ENCODE data around the gene DPYD. TPM values are rescaled to one million over a fixed set of nuclear protein-coding genes. Genes with fewer than 3 reads are reported as not detected.

Gene DPYD
- total and polyA plus RNA-seq, 9 of the 15 experiments (the other 6 are each of a cell fraction or from before 2014, with no cell fraction given) = 0.03 to 0.25 (median 0.08) TPM; not detected in 2

- Histone ChIP-seq H2AFZ (ENCODE audit: low read depth, low read length) (no peak overlapping the region), H3K4me2 (ENCODE audit: insufficient read depth, low read length) (no peak overlapping the region), H3K9me3 (replicated peaks; ENCODE audit: control insufficient read depth, insufficient read depth, low read depth, low read length) (no peaks in the 10 kb centered on the region), H3K9ac (ENCODE audit: insufficient read depth in 1 of 2, low read depth in 2 of 2, low read length in 2 of 2) (no peak overlapping the region), H3K79me2 (ENCODE audit: control insufficient read depth, insufficient read depth, low read length) (no peaks in the 10 kb centered on the region), H3K4me3 (no peak overlapping the region), H3K27ac (ENCODE audit: extremely low read depth, low read depth, low read length) (no peak overlapping the region), H3K36me3 (ENCODE audit: control insufficient read depth, insufficient read depth, low read length) (no peaks in the 10 kb centered on the region), H3K4me1 (replicated peaks in 1 of 2; ENCODE audit: control insufficient read depth in 2 of 2, insufficient read depth in 2 of 2, low read length in 2 of 2) (no peaks in the 10 kb centered on the region), H3K27me3 (ENCODE audit: control insufficient read depth in 2 of 2, insufficient read depth in 2 of 2, low read length in 2 of 2) (no peaks in the 10 kb centered on the region), H4K20me1 (replicated peaks; ENCODE audit: control insufficient read depth, insufficient read depth, low read length) (no peaks in the 10 kb centered on the region), H3K9me1 (ENCODE audit: control insufficient read depth, insufficient read depth, low read length) (no peaks in the 10 kb centered on the region)
- FAIRE-seq = no peak
- no TSS peak for BruUV-seq (replicated peaks)
- 0% methylated on average over 2 of the region's 2 CpGs for WGBS (ENCODE audit: insufficient coverage, low coverage, missing lambda C conversion rate)
- POLR2A ChIA-PET = no interaction called here
- CTCF ChIA-PET (ENCODE audit: low intra/inter-chr PET ratio) = no interaction called here
- in situ Hi-C loops (cut with MboI) (no loop called here), intact Hi-C loops (cut with micrococcal nuclease) (no loop called here)
- no peak for DNase-seq (ENCODE audit: extremely low read depth in 1 of 4, low spot score in 3 of 4)
- TF ChIP-seq ZBTB34 (CRISPR knock-in tag; IDR thresholded peaks at IDR 0.05) (no peak), SRSF3 (IDR thresholded peaks at IDR 0.05; ENCODE audit: insufficient read depth, low read length) (no peak), KAT8 (IDR thresholded peaks at IDR 0.05; ENCODE audit: low read depth) (no peak)
- ATAC-seq = no peak
These were observed 115.7 kb downstream of the DPYD start for GRCh38 chr1:97805093-97805492.

GRCh38 chr1:97803026-97803425 lies 117.8 kb downstream of the DPYD start:
- POLR2A ChIA-PET = no interaction called here
- Histone ChIP-seq H3K4me2 (ENCODE audit: insufficient read depth, low read length) (no peak overlapping the region), H3K4me1 (replicated peaks in 1 of 2; ENCODE audit: control insufficient read depth in 2 of 2, insufficient read depth in 2 of 2, low read length in 2 of 2) (no peaks in the 10 kb centered on the region), H3K36me3 (ENCODE audit: control insufficient read depth, insufficient read depth, low read length) (no peaks in the 10 kb centered on the region), H4K20me1 (replicated peaks; ENCODE audit: control insufficient read depth, insufficient read depth, low read length) (no peaks in the 10 kb centered on the region), H3K27ac (ENCODE audit: extremely low read depth, low read depth, low read length) (no peak overlapping the region), H3K4me3 (no peak overlapping the region), H3K79me2 (ENCODE audit: control insufficient read depth, insufficient read depth, low read length) (no peaks in the 10 kb centered on the region), H3K9ac (ENCODE audit: insufficient read depth in 1 of 2, low read depth in 2 of 2, low read length in 2 of 2) (no peak overlapping the region), H2AFZ (ENCODE audit: low read depth, low read length) (no peak overlapping the region), H3K27me3 (ENCODE audit: control insufficient read depth in 2 of 2, insufficient read depth in 2 of 2, low read length in 2 of 2) (no peaks in the 10 kb centered on the region), H3K9me3 (replicated peaks; ENCODE audit: control insufficient read depth, insufficient read depth, low read depth, low read length) (no peaks in the 10 kb centered on the region), H3K9me1 (ENCODE audit: control insufficient read depth, insufficient read depth, low read length) (no peaks in the 10 kb centered on the region)
- DNase-seq (ENCODE audit: extremely low read depth in 1 of 4, low spot score in 3 of 4) (no peak), ATAC-seq (no peak), FAIRE-seq (no peak)
- intact Hi-C loops (cut with micrococcal nuclease) = no loop called here
- WGBS (ENCODE audit: insufficient coverage, low coverage, missing lambda C conversion rate) = 2% methylated on average over 3 of the region's 3 CpGs
- in situ Hi-C loops (cut with MboI) = no loop called here
- no TSS peak for BruUV-seq (replicated peaks)
- CTCF ChIA-PET (ENCODE audit: low intra/inter-chr PET ratio) = no interaction called here
- TF ChIP-seq ZNF133 (CRISPR knock-in tag; IDR thresholded peaks at IDR 0.05) (no peak), PML (IDR thresholded peaks at IDR 0.05; ENCODE audit: low read length) (no peak), POLR3G (IDR thresholded peaks at IDR 0.05; ENCODE audit: extremely low read depth, insufficient read length, insufficient replicate concordance) (no peak), SRSF1 (IDR thresholded peaks at IDR 0.05; ENCODE audit: low read depth, low read length) (no peak), BRF2 (IDR thresholded peaks at IDR 0.05; ENCODE audit: borderline replicate concordance, insufficient read depth, insufficient read length) (no peak)
